Forelimb muscle (tissue), 1 donor: ENCODE results near the gene VNN1. TPM values are rescaled to one million over a fixed set of nuclear protein-coding genes. Genes with fewer than 3 reads are reported as not detected.

ENCODE experiments used
- DNase-seq: peaks from one replicate; pipeline ENCODE4 v3.0.0-alpha.2; 2013; ENCODE audit warnings: low read depth
- polyA plus RNA-seq: library from polyadenylated mRNA; unstranded; fragments of 120-200 nt; gene quantifications from one replicate; pipeline ENCODE4 v1.2.1, GENCODE V29; 2013; ENCODE audit not compliant: insufficient read length

The VNN1 gene
- 0.28 TPM for polyA plus RNA-seq

- DNase-seq, result peak; percentile 5
These were observed at the start of gene VNN1 for GRCh38 chr6:132713352-132714134. VNN1 (minus strand) TSS chr6:132714055; CDS start chr6:132714035, 20 bp downstream.

GRCh38 chr6:132763269-132763668 lies 49.4 kb upstream of the VNN1 start:
- no peak for DNase-seq

GRCh38 chr6:132760256-132760655 lies 46.4 kb upstream of the VNN1 start:
- DNase-seq, result no peak

- DNase-seq, result no peak
These were observed 44.8 kb upstream of the VNN1 start for GRCh38 chr6:132758689-132759088.

- no peak for DNase-seq
These were observed 38.4 kb upstream of the VNN1 start for GRCh38 chr6:132752255-132752654.

GRCh38 chr6:132751828-132752227 lies 38.0 kb upstream of the VNN1 start:
- DNase-seq, result no peak

- no peak for DNase-seq
These were observed 37.5 kb upstream of the VNN1 start for GRCh38 chr6:132751306-132751705.

GRCh38 chr6:132750455-132751248 lies 36.8 kb upstream of the VNN1 start:
- DNase-seq, result no peak

GRCh38 chr6:132749111-132749510 lies 35.3 kb upstream of the VNN1 start:
- DNase-seq, result no peak

- no peak for DNase-seq
These were observed 34.6 kb upstream of the VNN1 start for GRCh38 chr6:132748446-132748845.

GRCh38 chr6:132746048-132746447 lies 32.2 kb upstream of the VNN1 start:
- DNase-seq, result no peak

- peak; percentile 19 for DNase-seq
These were observed 28.6 kb upstream of the VNN1 start for GRCh38 chr6:132742495-132742894.

GRCh38 chr6:132741281-132741680 lies 27.4 kb upstream of the VNN1 start:
- no peak for DNase-seq

- DNase-seq, result no peak
These were observed 22.4 kb upstream of the VNN1 start for GRCh38 chr6:132736239-132736638.

- no peak for DNase-seq
These were observed 20.9 kb upstream of the VNN1 start for GRCh38 chr6:132734694-132735236.

GRCh38 chr6:132733814-132734213 lies 20.0 kb upstream of the VNN1 start:
- no peak for DNase-seq

GRCh38 chr6:132733283-132733682 lies 19.4 kb upstream of the VNN1 start:
- DNase-seq, result no peak

GRCh38 chr6:132731086-132731485 lies 17.2 kb upstream of the VNN1 start:
- no peak for DNase-seq

- DNase-seq, result no peak
These were observed 16.7 kb upstream of the VNN1 start for GRCh38 chr6:132730560-132730959.

- no peak for DNase-seq
These were observed 14.8 kb upstream of the VNN1 start for GRCh38 chr6:132728616-132729015.

- no peak for DNase-seq
These were observed 12.7 kb upstream of the VNN1 start for GRCh38 chr6:132726608-132726975.

- DNase-seq, result no peak
These were observed 12.2 kb upstream of the VNN1 start for GRCh38 chr6:132725947-132726607.
